Lung (tissue), 12 donors: ENCODE data around the gene RNF112. TPM values are rescaled to one million over a fixed set of nuclear protein-coding genes. Genes with fewer than 3 reads are reported as not detected.

Experiments used
- ATAC-seq: fragments of 200-7000 bp; cut with Tn5 transposase; one replicate; pipeline ENCODE4 v1.9.1; 2020; ENCODE audit warnings: moderate number of reproducible peaks; ENCODE audit not compliant: insufficient read depth, low FRiP score
- DNase-seq, 3 donors: peaks; one replicate each; pipeline ENCODE4 v3.0.0-alpha.2; 2013 to 2017
- H3K27ac ChIP-seq, 2 donors: one replicate each; pipeline ENCODE4 v1.5.1; 2013; ENCODE audit warnings: mild to moderate bottlenecking in 2 of 2, moderate library complexity in 2 of 2, control low read depth in 1 of 2, inconsistent platforms in 1 of 2, low read depth in 1 of 2, low read length in 1 of 2
- H3K27me3 ChIP-seq, 3 donors: one replicate each; pipeline ENCODE4 v1.5.1; 2013; ENCODE audit warnings: low read length in 2 of 3; ENCODE audit not compliant: control insufficient read depth in 3 of 3, insufficient read depth in 3 of 3
- H3K36me3 ChIP-seq, 4 donors: one replicate each; pipeline ENCODE4 v1.5.1; 2013; ENCODE audit warnings: low read length in 4 of 4, mild to moderate bottlenecking in 1 of 4, moderate library complexity in 1 of 4; ENCODE audit not compliant: control insufficient read depth in 4 of 4, insufficient read depth in 4 of 4
- H3K4me1 ChIP-seq, 5 donors: one replicate each; pipeline ENCODE4 v1.5.1; 2013; ENCODE audit warnings: low read length in 5 of 5, mild to moderate bottlenecking in 2 of 5, moderate library complexity in 1 of 5; ENCODE audit not compliant: control insufficient read depth in 5 of 5, insufficient read depth in 5 of 5
- H3K4me3 ChIP-seq: one replicate; pipeline ENCODE4 v1.5.1; 2013; ENCODE audit warnings: mild to moderate bottlenecking, control low read depth, moderate library complexity
- H3K9ac ChIP-seq, 2 donors: one replicate each; pipeline ENCODE4 v1.5.1; 2013; ENCODE audit warnings: low read length in 2 of 2, control low read depth in 1 of 2; ENCODE audit not compliant: insufficient read depth in 1 of 2
- H3K9me3 ChIP-seq, 4 donors: one replicate each; pipeline ENCODE4 v1.5.1; 2013; ENCODE audit warnings: low read length in 3 of 4, mild to moderate bottlenecking in 1 of 4, moderate library complexity in 1 of 4; ENCODE audit not compliant: control insufficient read depth in 4 of 4, insufficient read depth in 3 of 4
- CTCF ChIP-seq: IDR thresholded peaks from 2 replicates; pipeline ENCODE4 v1.5.1; 2012; ENCODE audit warnings: mild to moderate bottlenecking; ENCODE audit errors: control extremely low read depth, extremely low read depth
- WGBS, 2 donors: extraction: QIAGEN DNeasy Blood & Tissue Kit; methylation state at CpG; one replicate each; pipeline ENCODE4 v1.1.7; 2013; 5-methylcytosine and 5-hydroxymethylcytosine counted together
- polyA plus RNA-seq, 2 donors: library from polyadenylated mRNA; stranded (reverse); fragments of 200-250 nt; gene quantifications; one replicate each; pipeline ENCODE4 v1.2.1, GENCODE V29; 2013
- total RNA-seq, 2 donors: library from RNA; depleted of rRNA in 1 of 2; stranded (reverse); fragments of >200 nt in 1 of 2; gene quantifications; one replicate each; pipeline ENCODE4 v1.2.1, GENCODE V29; 2014 to 2021
- donor health status: control.
- donor health status: control.
- donor health status: Bipolar disorder and iron deficiency.
- donor health status: healthy.
- donor health status: DM: yes; HTN: yes; CAD: no.

The RNF112 gene
- total and polyA plus RNA-seq, 4 donors, result 2.4 to 6.9 (median 3.3) TPM

- DNase-seq (no peak), ATAC-seq (no peak)
- Histone ChIP-seq H3K9ac (no peak overlapping the region), H3K27ac (no peak overlapping the region), H3K4me3 (no peak overlapping the region), H3K27me3 (no peaks in the 10 kb centered on the region), H3K4me1 (peaks cover 0 to 16% (median 0%) of the 10 kb centered on the region in 5 donors), H3K36me3 (no peaks in the 10 kb centered on the region), H3K9me3 (no peaks in the 10 kb centered on the region)
- 88 to 89% methylated on average over 5 of the region's 5 CpGs for WGBS, 2 donors
- no peak for TF ChIP-seq CTCF
These were observed 2.7 kb downstream of the RNF112 start for GRCh38 chr17:19413761-19414160.

- Histone ChIP-seq H3K9me3 (no peaks in the 10 kb centered on the region), H3K36me3 (no peaks in the 10 kb centered on the region), H3K27ac (no peak overlapping the region), H3K4me1 (peaks cover 0 to 16% (median 0%) of the 10 kb centered on the region in 5 donors), H3K27me3 (no peaks in the 10 kb centered on the region), H3K9ac (no peak overlapping the region), H3K4me3 (no peak overlapping the region)
- DNase-seq, result no peak
- no peak for TF ChIP-seq CTCF
- WGBS, 2 donors, result 91 to 94% methylated on average over 28 of the region's 28 CpGs
- no peak for ATAC-seq
These were observed 3.6 kb downstream of the RNF112 start for GRCh38 chr17:19414396-19415280.

- no peaks in the 10 kb centered on the region for H3K9me3 ChIP-seq
- peaks cover 0 to 16% (median 0%) of the 10 kb centered on the region in 5 donors for H3K4me1 ChIP-seq
- ATAC-seq, result no peak
- H3K27me3 ChIP-seq, result no peaks in the 10 kb centered on the region
- no peaks in the 10 kb centered on the region for H3K36me3 ChIP-seq
- no peak for TF ChIP-seq CTCF
- H3K4me3 ChIP-seq, result no peak overlapping the region
- DNase-seq, result no peak
- no peak overlapping the region for H3K9ac ChIP-seq
- 65 to 75% methylated on average over 13 of the region's 13 CpGs for whole genome bisulfite sequencing, 2 donors
- H3K27ac ChIP-seq, result no peak overlapping the region
These were observed 4.3 kb downstream of the RNF112 start for GRCh38 chr17:19415311-19415710.
